Measurements from ENCODE around the gene FIP1L1. TPM values are rescaled to one million over a fixed set of nuclear protein-coding genes. Genes with fewer than 3 reads are reported as not detected.
"Not testable (repeated sequence)": the region's sequence is repeated elsewhere in the genome, so short reads cannot be mapped to it uniquely, and the experiment has no call there.

Gene FIP1L1
- total RNA-seq (2022) (93.3 and 103 TPM in 2 replicates), Bru-seq, nascent RNA (percentile 97 among the genes with signal in this experiment), BruChase-seq, experiment 1, labeled RNA remaining after a 6-hour chase (percentile 99 among the genes with signal in this experiment), BruChase-seq, experiment 2, labeled RNA remaining after a 2-hour chase (percentile 99 among the genes with signal in this experiment)
- long read RNA-seq, transcript FIP1L1-203 (18 exons, 2,180 nt): minor isoform, 5 of 216 reads
- long read RNA-seq, transcript FIP1L1-202 (18 exons, 2,198 nt): major isoform, 18 of 216 reads
- long read RNA-seq, transcript FIP1L1-201 (15 exons, 1,878 nt): minor isoform, 16 of 216 reads
- long read RNA-seq, partial matches to known transcripts: 10 of 216 reads
- long read RNA-seq, other reads (novel, unspliced or antisense): 164 of 216 reads

GRCh38 chr4:53377319-53378170, at the start of gene FIP1L1:
FIP1L1 (plus strand) TSS chr4:53377641; CDS start chr4:53377839, 198 bp downstream.
- no peak for TF ChIP-seq CTCF (IDR thresholded peaks at IDR 0.05; ENCODE audit: unreplicated experiment)
- TSS peak; percentile 49 for BruUV-seq (replicated peaks)
- peak; percentile 94 for DNase-seq (ENCODE audit: unreplicated experiment)
- no peaks in the 10 kb centered on the region for H3K9me3 Mint-ChIP-seq (ENCODE audit: unreplicated experiment)
- ChIA-PET POLR2A (interaction anchor here (0.7 to 6.7 kb wide), 13 partner anchors 9 to 1688 kb away, joined by 3 to 75 read pairs (median 4); partner anchors contain the start of gene SCFD2), CTCF (interaction anchor here (0.5 to 1.3 kb wide), 7 partner anchors 10 to 857 kb away, joined by 3 to 4 read pairs (median 3); no protein-coding TSS in a partner anchor)
- peak within 1 kb of the TSS; percentile 94 for H3K27ac Mint-ChIP-seq (ENCODE audit: low read depth, unreplicated experiment)
- peaks cover 9% of the 10 kb centered on the region for H3K36me3 Mint-ChIP-seq (ENCODE audit: insufficient read depth, unreplicated experiment)
- peaks cover 17% of the 10 kb centered on the region for H3K4me1 Mint-ChIP-seq (ENCODE audit: insufficient read depth, unreplicated experiment)
- H3K27me3 Mint-ChIP-seq (ENCODE audit: insufficient read depth, unreplicated experiment): no peaks in the 10 kb centered on the region
- intact Hi-C loops (cut with micrococcal nuclease): no loop called here
- peak within 1 kb of the TSS; percentile 86 for H3K4me3 Mint-ChIP-seq (ENCODE audit: unreplicated experiment)

GRCh38 chr4:53334916-53335315, 42.5 kb upstream of the FIP1L1 start:
- BruUV-seq (replicated peaks); CTCF ChIA-PET; H3K27me3 Mint-ChIP-seq (ENCODE audit: insufficient read depth, unreplicated experiment); H3K4me1 Mint-ChIP-seq (ENCODE audit: insufficient read depth, unreplicated experiment); H3K4me3 Mint-ChIP-seq (ENCODE audit: unreplicated experiment); DNase-seq (ENCODE audit: unreplicated experiment); H3K9me3 Mint-ChIP-seq (ENCODE audit: unreplicated experiment); intact Hi-C loops (cut with micrococcal nuclease); POLR2A ChIA-PET; H3K27ac Mint-ChIP-seq (ENCODE audit: low read depth, unreplicated experiment): not testable (repeated sequence)
- H3K36me3 Mint-ChIP-seq (ENCODE audit: insufficient read depth, unreplicated experiment): peaks cover 11% of the 10 kb centered on the region

GRCh38 chr4:53340145-53340544, 37.3 kb upstream of the FIP1L1 start:
- H3K27ac Mint-ChIP-seq (ENCODE audit: low read depth, unreplicated experiment); H3K9me3 Mint-ChIP-seq (ENCODE audit: unreplicated experiment); H3K4me1 Mint-ChIP-seq (ENCODE audit: insufficient read depth, unreplicated experiment): not testable (repeated sequence)

GRCh38 chr4:53346392-53346791, 31.0 kb upstream of the FIP1L1 start:
- H3K36me3 Mint-ChIP-seq (ENCODE audit: insufficient read depth, unreplicated experiment): peaks cover 35% of the 10 kb centered on the region
- intact Hi-C loops (cut with micrococcal nuclease); H3K27me3 Mint-ChIP-seq (ENCODE audit: insufficient read depth, unreplicated experiment); H3K4me3 Mint-ChIP-seq (ENCODE audit: unreplicated experiment); H3K9me3 Mint-ChIP-seq (ENCODE audit: unreplicated experiment); DNase-seq (ENCODE audit: unreplicated experiment); BruUV-seq (replicated peaks): not testable (repeated sequence)
- ChIA-PET POLR2A (interaction anchor here (1.4 kb wide), 1 partner anchor 31 kb away, joined by 3 read pairs; the partner anchor contains the start of gene FIP1L1), CTCF (interaction anchor here (0.8 to 1.2 kb wide), 2 partner anchors 9 to 888 kb away, joined by 3 to 5 read pairs; no protein-coding TSS in a partner anchor)
- peaks cover 16% of the 10 kb centered on the region for H3K4me1 Mint-ChIP-seq (ENCODE audit: insufficient read depth, unreplicated experiment)
- H3K27ac Mint-ChIP-seq (ENCODE audit: low read depth, unreplicated experiment): peak overlapping the region; percentile 69

More at GRCh38 chr4:53340145-53340544, 37.3 kb upstream of the FIP1L1 start:
- H3K27me3 Mint-ChIP-seq (ENCODE audit: insufficient read depth, unreplicated experiment); DNase-seq (ENCODE audit: unreplicated experiment); POLR2A ChIA-PET; BruUV-seq (replicated peaks); CTCF ChIA-PET; intact Hi-C loops (cut with micrococcal nuclease); H3K4me3 Mint-ChIP-seq (ENCODE audit: unreplicated experiment): not testable (repeated sequence)
- peaks cover 21% of the 10 kb centered on the region for H3K36me3 Mint-ChIP-seq (ENCODE audit: insufficient read depth, unreplicated experiment)
